HCT116 (cell line): Measurements from ENCODE around the gene HK1. TPM values are rescaled to one million over a fixed set of nuclear protein-coding genes. Genes with fewer than 3 reads are reported as not detected.

Experiments used
- ATAC-seq: fragments of 200-7000 bp; cut with Tn5 transposase; 2 replicates; pipeline ENCODE4 v1.9.1; 2020; ENCODE audit warnings: mild to moderate bottlenecking, moderate library complexity
- BruUV-seq: library from RNA; stranded (reverse); fragments of 400-500 nt; replicated peaks from 2 replicates; lab custom pipeline; 2021; lab: Mats Ljungman, UMichigan
- CTCF ChIA-PET: fragments of 300-600 bp; sonication (Branson Sonifier 250); formaldehyde crosslinking; loops from one replicate; lab custom pipeline; 2021; ENCODE audit warnings: antibody characterized with exemption; lab: Charles Lee
- POLR2A ChIA-PET: fragments of 300-600, 350-600 bp; sonication (Branson Sonifier 250); formaldehyde crosslinking; loops from one replicate; lab custom pipeline; 2021; ENCODE audit warnings: antibody characterized with exemption; lab: Charles Lee
- RAD21 ChIA-PET, 2 experiments: fragments of 300-600 bp; sonication (Branson Sonifier 250); formaldehyde crosslinking; loops; one replicate each; lab custom pipeline; 2023; ENCODE audit warnings: low total read pairs in 2 of 2; ENCODE audit not compliant: uncharacterized antibody in 2 of 2, unreplicated experiment in 2 of 2, low non-redundant PET in 1 of 2; lab: Charles Lee
- DNase-seq: peaks from one replicate; pipeline ENCODE4 v3.0.0-alpha.2; 2010; ENCODE audit warnings: low read depth, low spot score
- H2AFZ ChIP-seq: fragments of 200-600 bp; shearing (Covaris generic), sonication (generic); 2 replicates; pipeline ENCODE4 v1.6.1; 2017; ENCODE audit warnings: low read depth, mixed run types, mixed read lengths, antibody characterized with exemption, low read length; ENCODE audit not compliant: poor library complexity, severe bottlenecking
- H3K27ac ChIP-seq: 2 replicates; pipeline ENCODE4 v1.5.1; 2012; ENCODE audit warnings: low read depth, low read length
- H3K27me3 ChIP-seq: fragments of 200-600 bp; sonication (generic); 2 replicates; pipeline ENCODE4 v1.6.1; 2016; ENCODE audit warnings: mixed run types, low read length, mixed read lengths; ENCODE audit not compliant: insufficient read depth
- H3K36me3 ChIP-seq, 2 experiments: fragments of 200-500 bp in 1 of 2; fragments of 200-600 bp in 1 of 2; sonication (Bioruptor generic) in 1 of 2; sonication (generic) in 1 of 2; 2 replicates each; pipeline versions ENCODE4 v1.5.1 to v1.6.1; 2014 to 2016; ENCODE audit warnings: low read length in 2 of 2, inconsistent platforms in 1 of 2, mixed read lengths in 1 of 2, mixed run types in 1 of 2; ENCODE audit not compliant: insufficient read depth in 2 of 2, control insufficient read depth in 1 of 2
- H3K4me1 ChIP-seq, 2 experiments: fragments of 200-600 bp in 1 of 2; sonication (generic) in 1 of 2; 2 replicates each; pipeline versions ENCODE4 v1.5.1 to v1.6.1; 2012 to 2017; ENCODE audit warnings: low read length in 2 of 2, inconsistent platforms in 1 of 2, mild to moderate bottlenecking in 1 of 2, mixed read lengths in 1 of 2, mixed run types in 1 of 2, moderate library complexity in 1 of 2; ENCODE audit not compliant: insufficient read depth in 2 of 2, control insufficient read depth in 1 of 2
- H3K4me2 ChIP-seq: fragments of 200-600 bp; sonication (generic); 2 replicates; pipeline ENCODE4 v1.6.1; 2017; ENCODE audit warnings: mixed run types, low read length, mixed read lengths
- H3K4me3 ChIP-seq, 2 experiments: fragments of 200-600 bp in 1 of 2; sonication (generic) in 1 of 2; replicated peaks in 1 of 2; 2 replicates each; pipeline ENCODE4 v1.5.1; 2011 to 2016; ENCODE audit warnings: low read length in 2 of 2, control low read depth in 1 of 2, low read depth in 1 of 2, mild to moderate bottlenecking in 1 of 2, mixed read lengths in 1 of 2, mixed run types in 1 of 2
- H3K79me2 ChIP-seq: fragments of 200-600 bp; sonication (generic); 2 replicates; pipeline ENCODE4 v1.6.1; 2017; ENCODE audit warnings: mild to moderate bottlenecking, mixed run types, low read length, moderate library complexity, mixed read lengths; ENCODE audit not compliant: insufficient read depth
- H3K9ac ChIP-seq: fragments of 200-600 bp; sonication (generic); 2 replicates; pipeline ENCODE4 v1.6.1; 2016; ENCODE audit warnings: low read length, mixed read lengths
- H3K9me2 ChIP-seq: fragments of 200-600 bp; sonication (generic), shearing (Covaris generic); 2 replicates; pipeline ENCODE4 v1.6.1; 2017; ENCODE audit warnings: mixed run types, mild to moderate bottlenecking, moderate library complexity; ENCODE audit not compliant: insufficient read depth
- H3K9me3 ChIP-seq, 2 experiments: fragments of 200-500 bp in 1 of 2; fragments of 200-600 bp in 1 of 2; sonication (Bioruptor generic) in 1 of 2; sonication (generic) in 1 of 2; 2 replicates each; pipeline ENCODE4 v1.6.1; 2014 to 2017; ENCODE audit warnings: low read length in 2 of 2, mixed read lengths in 2 of 2, inconsistent platforms in 1 of 2, low read depth in 1 of 2, mild to moderate bottlenecking in 1 of 2, mixed run types in 1 of 2, moderate library complexity in 1 of 2; ENCODE audit not compliant: control insufficient read depth in 1 of 2, insufficient read depth in 1 of 2
- H4K20me1 ChIP-seq: fragments of 200-600 bp; sonication (generic), shearing (Covaris generic); 2 replicates; pipeline ENCODE4 v1.6.1; 2017; ENCODE audit warnings: mixed run types, mild to moderate bottlenecking, moderate library complexity; ENCODE audit not compliant: insufficient read depth
- CEBPB ChIP-seq: IDR thresholded peaks from 2 replicates; pipeline ENCODE4 v1.6.1; 2012; ENCODE audit warnings: low read depth
- EGR1 ChIP-seq: IDR thresholded peaks from 2 replicates; pipeline ENCODE4 v1.6.1; 2012; ENCODE audit warnings: low read depth
- ELF1 ChIP-seq: IDR thresholded peaks from 2 replicates; pipeline ENCODE4 v1.6.1; 2012; ENCODE audit warnings: low read depth, borderline replicate concordance
- EZH2 ChIP-seq: fragments of 200-600 bp; sonication (generic); IDR thresholded peaks from 2 replicates; pipeline ENCODE4 v1.6.1; 2017; ENCODE audit warnings: antibody characterized with exemption, mixed run types
- FOSL1 ChIP-seq: IDR thresholded peaks from 2 replicates; pipeline ENCODE4 v1.6.1; 2012; ENCODE audit warnings: low read depth
- JUND ChIP-seq: IDR thresholded peaks from 2 replicates; pipeline ENCODE4 v1.6.1; 2012
- POLR2AphosphoS5 ChIP-seq: IDR thresholded peaks from 2 replicates; pipeline ENCODE4 v1.6.1; 2011; ENCODE audit warnings: mild to moderate bottlenecking, low read depth, low read length, moderate library complexity
- RAD21 ChIP-seq: IDR thresholded peaks from 2 replicates; pipeline ENCODE4 v1.6.1; 2012; ENCODE audit warnings: low read depth, mild to moderate bottlenecking
- SIN3A ChIP-seq: IDR thresholded peaks from 2 replicates; pipeline ENCODE4 v1.6.1; 2012; ENCODE audit warnings: low read depth
- SRF ChIP-seq: IDR thresholded peaks from 2 replicates; pipeline ENCODE4 v1.6.1; 2012; ENCODE audit warnings: low read depth
- TCF7L2 ChIP-seq: IDR thresholded peaks from 2 replicates; pipeline ENCODE4 v1.7.0; 2011; ENCODE audit warnings: borderline replicate concordance, inconsistent platforms; ENCODE audit not compliant: insufficient read depth, insufficient read length; ENCODE audit errors: extremely low read depth
- YY1 ChIP-seq: IDR thresholded peaks from 2 replicates; pipeline ENCODE4 v1.6.1; 2011; ENCODE audit warnings: low read length, low read depth, moderate library complexity, mild to moderate bottlenecking; ENCODE audit not compliant: insufficient replicate concordance; ENCODE audit errors: extremely low read depth
- ZFX ChIP-seq: fragments of 450-650 bp; IDR thresholded peaks from 2 replicates; pipeline ENCODE4 v1.6.1; 2017
- ZNF274 ChIP-seq: fragments of 200-500 bp; sonication (Bioruptor generic); IDR thresholded peaks from 2 replicates; pipeline ENCODE4 v1.6.1; 2014; ENCODE audit warnings: mild to moderate bottlenecking, low read depth, low read length, inconsistent platforms
- intact Hi-C: fragments of 100-400 bp; cut with micrococcal nuclease; formaldehyde crosslinking; loops from 2 replicates; pipeline ENCODE4 v1.10.0; 2022
- total RNA-seq: library from RNA; stranded (reverse); gene quantifications from one replicate; pipeline ENCODE4 v1.2.1, GENCODE V29; 2021; ENCODE audit not compliant: unreplicated experiment
- TF ChIP-seq, protein P1 (sequence below): IDR thresholded peaks from 2 replicates; pipeline ENCODE4 v1.6.1; 2012
- TF ChIP-seq, protein P2 (sequence below): IDR thresholded peaks from 2 replicates; pipeline ENCODE4 v1.6.1; 2012; ENCODE audit warnings: low read depth
- TF ChIP-seq, protein P3 (sequence below): IDR thresholded peaks from 2 replicates; pipeline ENCODE4 v1.6.1; 2011; ENCODE audit warnings: mild to moderate bottlenecking, low read length, moderate library complexity; ENCODE audit not compliant: insufficient replicate concordance; ENCODE audit errors: extremely low read depth
- TF ChIP-seq, protein P4 (sequence below), 3 experiments: fragments of 200-600 bp in 1 of 3; sonication (generic) in 1 of 3; IDR thresholded peaks in 2 of 3; conservative IDR thresholded peaks in 1 of 3; 2 replicates each; pipeline ENCODE4 v1.5.1; 2012 to 2017; ENCODE audit warnings: low read depth in 2 of 3, low read length in 2 of 3, antibody characterized with exemption in 1 of 3, borderline replicate concordance in 1 of 3, control low read depth in 1 of 3, mild to moderate bottlenecking in 1 of 3, mixed read lengths in 1 of 3, mixed run types in 1 of 3, moderate library complexity in 1 of 3; ENCODE audit not compliant: insufficient read depth in 1 of 3
- TF ChIP-seq, protein P5 (sequence below): IDR thresholded peaks from 2 replicates; pipeline ENCODE4 v1.6.1; 2012

HK1 gene
- total RNA-seq, 1 experiment from 2014 or later = 50.3 TPM

DNA sequence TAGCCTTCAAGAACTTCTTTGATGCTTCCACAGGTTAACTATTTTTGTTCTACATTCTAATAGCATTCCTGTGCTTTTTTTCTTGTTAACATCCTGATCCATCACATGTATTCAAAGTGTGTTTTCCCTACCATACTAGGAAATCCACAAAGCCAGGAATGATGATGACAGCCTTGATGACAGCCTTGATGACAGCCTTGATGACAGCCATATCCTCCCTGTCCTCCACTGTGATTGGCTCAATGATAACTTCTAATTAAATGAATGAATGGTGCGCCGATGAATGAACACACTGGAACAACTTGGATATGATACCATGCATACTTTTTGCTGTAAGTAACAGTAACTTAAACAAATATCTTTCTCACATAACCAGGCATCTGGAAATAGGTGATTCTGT lies 146.7 kb downstream of the HK1 start:
- Histone ChIP-seq H3K9me2 (no peaks in the 10 kb centered on the region), H3K27me3 (no peaks in the 10 kb centered on the region), H3K4me1 (peaks cover 0 to 15% of the 10 kb centered on the region in 2 experiments; a peak in 1 of 4 replicates), H3K79me2 (no peaks in the 10 kb centered on the region), H3K27ac (no peak overlapping the region), H3K4me2 (no peak overlapping the region), H3K36me3 (no peaks in the 10 kb centered on the region), H2AFZ (no peak overlapping the region), H4K20me1 (no peaks in the 10 kb centered on the region), H3K9me3 (no peaks in the 10 kb centered on the region), H3K4me3 (no peak overlapping the region), H3K9ac (no peak overlapping the region)
- CTCF ChIA-PET = interaction anchor here (1.6 kb wide), 1 partner anchor 17 kb away, joined by 5 read pairs; no protein-coding TSS in a partner anchor
- BruUV-seq = no TSS peak
- RAD21 ChIA-PET = interaction anchor here (0.6 kb wide), 2 partner anchors 84 to 212 kb away, joined by 3 to 4 read pairs; no protein-coding TSS in a partner anchor
- TF ChIP-seq POLR2AphosphoS5 (no peak), SIN3A (no peak), EZH2 (no peak), ELF1 (no peak), SRF (no peak), YY1 (no peak), ZNF274 (no peak), ZFX (no peak), JUND (no peak), TCF7L2 (no peak), RAD21 (no peak), EGR1 (no peak), FOSL1 (no peak), CEBPB (no peak)
- TF ChIP-seq, protein P1, sequence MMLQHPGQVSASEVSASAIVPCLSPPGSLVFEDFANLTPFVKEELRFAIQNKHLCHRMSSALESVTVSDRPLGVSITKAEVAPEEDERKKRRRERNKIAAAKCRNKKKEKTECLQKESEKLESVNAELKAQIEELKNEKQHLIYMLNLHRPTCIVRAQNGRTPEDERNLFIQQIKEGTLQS = no peak
- TF ChIP-seq, protein P2, sequence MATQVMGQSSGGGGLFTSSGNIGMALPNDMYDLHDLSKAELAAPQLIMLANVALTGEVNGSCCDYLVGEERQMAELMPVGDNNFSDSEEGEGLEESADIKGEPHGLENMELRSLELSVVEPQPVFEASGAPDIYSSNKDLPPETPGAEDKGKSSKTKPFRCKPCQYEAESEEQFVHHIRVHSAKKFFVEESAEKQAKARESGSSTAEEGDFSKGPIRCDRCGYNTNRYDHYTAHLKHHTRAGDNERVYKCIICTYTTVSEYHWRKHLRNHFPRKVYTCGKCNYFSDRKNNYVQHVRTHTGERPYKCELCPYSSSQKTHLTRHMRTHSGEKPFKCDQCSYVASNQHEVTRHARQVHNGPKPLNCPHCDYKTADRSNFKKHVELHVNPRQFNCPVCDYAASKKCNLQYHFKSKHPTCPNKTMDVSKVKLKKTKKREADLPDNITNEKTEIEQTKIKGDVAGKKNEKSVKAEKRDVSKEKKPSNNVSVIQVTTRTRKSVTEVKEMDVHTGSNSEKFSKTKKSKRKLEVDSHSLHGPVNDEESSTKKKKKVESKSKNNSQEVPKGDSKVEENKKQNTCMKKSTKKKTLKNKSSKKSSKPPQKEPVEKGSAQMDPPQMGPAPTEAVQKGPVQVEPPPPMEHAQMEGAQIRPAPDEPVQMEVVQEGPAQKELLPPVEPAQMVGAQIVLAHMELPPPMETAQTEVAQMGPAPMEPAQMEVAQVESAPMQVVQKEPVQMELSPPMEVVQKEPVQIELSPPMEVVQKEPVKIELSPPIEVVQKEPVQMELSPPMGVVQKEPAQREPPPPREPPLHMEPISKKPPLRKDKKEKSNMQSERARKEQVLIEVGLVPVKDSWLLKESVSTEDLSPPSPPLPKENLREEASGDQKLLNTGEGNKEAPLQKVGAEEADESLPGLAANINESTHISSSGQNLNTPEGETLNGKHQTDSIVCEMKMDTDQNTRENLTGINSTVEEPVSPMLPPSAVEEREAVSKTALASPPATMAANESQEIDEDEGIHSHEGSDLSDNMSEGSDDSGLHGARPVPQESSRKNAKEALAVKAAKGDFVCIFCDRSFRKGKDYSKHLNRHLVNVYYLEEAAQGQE = no peak
- TF ChIP-seq, protein P3, sequence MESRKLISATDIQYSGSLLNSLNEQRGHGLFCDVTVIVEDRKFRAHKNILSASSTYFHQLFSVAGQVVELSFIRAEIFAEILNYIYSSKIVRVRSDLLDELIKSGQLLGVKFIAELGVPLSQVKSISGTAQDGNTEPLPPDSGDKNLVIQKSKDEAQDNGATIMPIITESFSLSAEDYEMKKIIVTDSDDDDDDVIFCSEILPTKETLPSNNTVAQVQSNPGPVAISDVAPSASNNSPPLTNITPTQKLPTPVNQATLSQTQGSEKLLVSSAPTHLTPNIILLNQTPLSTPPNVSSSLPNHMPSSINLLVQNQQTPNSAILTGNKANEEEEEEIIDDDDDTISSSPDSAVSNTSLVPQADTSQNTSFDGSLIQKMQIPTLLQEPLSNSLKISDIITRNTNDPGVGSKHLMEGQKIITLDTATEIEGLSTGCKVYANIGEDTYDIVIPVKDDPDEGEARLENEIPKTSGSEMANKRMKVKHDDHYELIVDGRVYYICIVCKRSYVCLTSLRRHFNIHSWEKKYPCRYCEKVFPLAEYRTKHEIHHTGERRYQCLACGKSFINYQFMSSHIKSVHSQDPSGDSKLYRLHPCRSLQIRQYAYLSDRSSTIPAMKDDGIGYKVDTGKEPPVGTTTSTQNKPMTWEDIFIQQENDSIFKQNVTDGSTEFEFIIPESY = no peak
- TF ChIP-seq, protein P4, sequence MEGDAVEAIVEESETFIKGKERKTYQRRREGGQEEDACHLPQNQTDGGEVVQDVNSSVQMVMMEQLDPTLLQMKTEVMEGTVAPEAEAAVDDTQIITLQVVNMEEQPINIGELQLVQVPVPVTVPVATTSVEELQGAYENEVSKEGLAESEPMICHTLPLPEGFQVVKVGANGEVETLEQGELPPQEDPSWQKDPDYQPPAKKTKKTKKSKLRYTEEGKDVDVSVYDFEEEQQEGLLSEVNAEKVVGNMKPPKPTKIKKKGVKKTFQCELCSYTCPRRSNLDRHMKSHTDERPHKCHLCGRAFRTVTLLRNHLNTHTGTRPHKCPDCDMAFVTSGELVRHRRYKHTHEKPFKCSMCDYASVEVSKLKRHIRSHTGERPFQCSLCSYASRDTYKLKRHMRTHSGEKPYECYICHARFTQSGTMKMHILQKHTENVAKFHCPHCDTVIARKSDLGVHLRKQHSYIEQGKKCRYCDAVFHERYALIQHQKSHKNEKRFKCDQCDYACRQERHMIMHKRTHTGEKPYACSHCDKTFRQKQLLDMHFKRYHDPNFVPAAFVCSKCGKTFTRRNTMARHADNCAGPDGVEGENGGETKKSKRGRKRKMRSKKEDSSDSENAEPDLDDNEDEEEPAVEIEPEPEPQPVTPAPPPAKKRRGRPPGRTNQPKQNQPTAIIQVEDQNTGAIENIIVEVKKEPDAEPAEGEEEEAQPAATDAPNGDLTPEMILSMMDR (IDR thresholded peaks at IDR 0.05 in 2 of 3, conservative IDR thresholded peaks at IDR 0.05 in 1 of 3; ENCODE audit: borderline replicate concordance in 1 of 3, insufficient read depth in 1 of 3, low read depth in 2 of 3, low read length in 2 of 3) = no peak
- TF ChIP-seq, protein P5, sequence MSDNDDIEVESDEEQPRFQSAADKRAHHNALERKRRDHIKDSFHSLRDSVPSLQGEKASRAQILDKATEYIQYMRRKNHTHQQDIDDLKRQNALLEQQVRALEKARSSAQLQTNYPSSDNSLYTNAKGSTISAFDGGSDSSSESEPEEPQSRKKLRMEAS = no peak
- intact Hi-C loops = loop anchor here (10.0 kb wide), 1 partner anchor 290 kb away; no protein-coding TSS in a partner anchor
- POLR2A ChIA-PET = no interaction called here
- ATAC-seq (no peak), DNase-seq (no peak)
